K562 (cell line): ENCODE results near the gene GABRR1.

ENCODE experiments used
- BRCA1 ChIP-seq, 2 experiments: fragments of 450-650 bp in 1 of 2; sonication (generic) in 1 of 2; formaldehyde crosslinking in 1 of 2; IDR thresholded peaks; 2 replicates each; pipeline versions ENCODE4 v1.5.0 to v1.6.1; 2017 to 2020; ENCODE audit warnings: mild to moderate bottlenecking in 1 of 2, missing genetic modification reagents in 1 of 2
- CBX1 ChIP-seq: sonication (generic); IDR thresholded peaks from 2 replicates; pipeline ENCODE4 v1.6.1; 2016; ENCODE audit warnings: antibody characterized with exemption, low read depth, mild to moderate bottlenecking
- E2F3 ChIP-seq: fragments of 250-450 bp; sonication (Bioruptor Pico); IDR thresholded peaks from 2 replicates; pipeline ENCODE4 v1.4.0; 2020; ENCODE audit warnings: mild to moderate bottlenecking
- ELF4 ChIP-seq: fragments of 450-650 bp; formaldehyde crosslinking; IDR thresholded peaks from 2 replicates; pipeline ENCODE4 v1.4.0; 2022; ENCODE audit warnings: missing genetic modification characterization
- HDGF ChIP-seq: fragments of 450-650 bp; IDR thresholded peaks from 2 replicates; pipeline ENCODE4 v1.6.1; 2016
- NFYB ChIP-seq: IDR thresholded peaks from 2 replicates; pipeline ENCODE4 v1.6.1; 2011; ENCODE audit warnings: mild to moderate bottlenecking, moderate library complexity; ENCODE audit not compliant: insufficient read length; ENCODE audit errors: extremely low read depth
- PCBP2 ChIP-seq: fragments of 200-400 bp; formaldehyde crosslinking; IDR thresholded peaks from 2 replicates; pipeline ENCODE4 v1.6.1; 2018; ENCODE audit warnings: low read length, low read depth, mild to moderate bottlenecking, moderate library complexity; ENCODE audit not compliant: poor library complexity, severe bottlenecking
- SRF ChIP-seq, 2 experiments: fragments of 250-450, 450-650 bp in 1 of 2; sonication (Bioruptor Pico) in 1 of 2; sonication (generic) in 1 of 2; formaldehyde crosslinking; IDR thresholded peaks; 2 replicates each; pipeline versions ENCODE4 v1.5.0 to v1.5.1; 2020 to 2022; ENCODE audit warnings: mild to moderate bottlenecking in 1 of 2, missing genetic modification reagents in 1 of 2
- TF ChIP-seq, protein P1 (sequence below): fragments of 250-450 bp; sonication (Bioruptor Pico); IDR thresholded peaks from 2 replicates; pipeline ENCODE4 v1.4.0; 2020; ENCODE audit warnings: mild to moderate bottlenecking, moderate library complexity

DNA sequence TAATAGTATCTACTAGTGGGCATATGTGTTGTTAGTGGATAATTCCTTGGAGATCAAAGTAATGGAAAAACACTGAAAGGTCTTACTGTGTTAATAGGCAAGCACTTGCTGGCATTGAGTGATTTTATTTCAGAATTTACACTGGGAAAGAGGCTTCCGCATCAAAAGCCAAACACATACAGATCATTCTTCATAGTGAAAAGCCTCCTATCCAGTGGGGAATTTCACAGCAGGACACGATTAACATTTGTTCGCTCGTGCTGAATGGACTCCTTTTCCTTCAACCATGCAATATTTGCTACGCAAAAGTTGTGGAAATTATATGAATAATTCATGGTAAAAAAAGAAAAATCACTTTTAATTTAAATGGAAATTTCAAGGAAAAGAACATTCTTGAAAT, 26.4 kb downstream of the GABRR1 start:
- TF ChIP-seq HDGF (no peak), E2F3 (CRISPR knock-in tag) (no peak), SRF (CRISPR knock-in tag; IDR thresholded peaks at IDR 0.05) (no peak), CBX1 (no peak), ELF4 (CRISPR knock-in tag) (no peak), PCBP2 (no peak), NFYB (no peak), BRCA1 (IDR thresholded peaks at IDR 0.05) (no peak), BRCA1 (CRISPR knock-in tag; IDR thresholded peaks at IDR 0.05) (no peak)
- TF ChIP-seq, protein P1, sequence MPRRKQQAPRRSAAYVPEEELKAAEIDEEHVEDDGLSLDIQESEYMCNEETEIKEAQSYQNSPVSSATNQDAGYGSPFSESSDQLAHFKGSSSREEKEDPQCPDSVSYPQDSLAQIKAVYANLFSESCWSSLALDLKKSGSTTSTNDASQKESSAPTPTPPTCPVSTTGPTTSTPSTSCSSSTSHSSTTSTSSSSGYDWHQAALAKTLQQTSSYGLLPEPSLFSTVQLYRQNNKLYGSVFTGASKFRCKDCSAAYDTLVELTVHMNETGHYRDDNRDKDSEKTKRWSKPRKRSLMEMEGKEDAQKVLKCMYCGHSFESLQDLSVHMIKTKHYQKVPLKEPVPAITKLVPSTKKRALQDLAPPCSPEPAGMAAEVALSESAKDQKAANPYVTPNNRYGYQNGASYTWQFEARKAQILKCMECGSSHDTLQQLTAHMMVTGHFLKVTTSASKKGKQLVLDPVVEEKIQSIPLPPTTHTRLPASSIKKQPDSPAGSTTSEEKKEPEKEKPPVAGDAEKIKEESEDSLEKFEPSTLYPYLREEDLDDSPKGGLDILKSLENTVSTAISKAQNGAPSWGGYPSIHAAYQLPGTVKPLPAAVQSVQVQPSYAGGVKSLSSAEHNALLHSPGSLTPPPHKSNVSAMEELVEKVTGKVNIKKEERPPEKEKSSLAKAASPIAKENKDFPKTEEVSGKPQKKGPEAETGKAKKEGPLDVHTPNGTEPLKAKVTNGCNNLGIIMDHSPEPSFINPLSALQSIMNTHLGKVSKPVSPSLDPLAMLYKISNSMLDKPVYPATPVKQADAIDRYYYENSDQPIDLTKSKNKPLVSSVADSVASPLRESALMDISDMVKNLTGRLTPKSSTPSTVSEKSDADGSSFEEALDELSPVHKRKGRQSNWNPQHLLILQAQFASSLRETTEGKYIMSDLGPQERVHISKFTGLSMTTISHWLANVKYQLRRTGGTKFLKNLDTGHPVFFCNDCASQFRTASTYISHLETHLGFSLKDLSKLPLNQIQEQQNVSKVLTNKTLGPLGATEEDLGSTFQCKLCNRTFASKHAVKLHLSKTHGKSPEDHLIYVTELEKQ (CRISPR knock-in tag): no peak
